HG03097 (cell line): Measurements from ENCODE around the gene ZNF524.

Source experiments
- ATAC-seq: cut with Tn5 transposase; IDR thresholded peaks from one replicate; pipeline ENCODE4 v1.9.1; 2021; ENCODE audit not compliant: unreplicated experiment, low FRiP score

Gene ZNF524

GRCh38 chr19:55600662-55601028 lies 557 bp downstream of the ZNF524 start:
- ATAC-seq: no peak

- no peak for ATAC-seq
Observed at GRCh38 chr19:55601084-55601483, 996 bp downstream of the ZNF524 start.

- no peak for ATAC-seq
Observed at GRCh38 chr19:55602104-55603001, 2.3 kb downstream of the ZNF524 start.

DNA sequence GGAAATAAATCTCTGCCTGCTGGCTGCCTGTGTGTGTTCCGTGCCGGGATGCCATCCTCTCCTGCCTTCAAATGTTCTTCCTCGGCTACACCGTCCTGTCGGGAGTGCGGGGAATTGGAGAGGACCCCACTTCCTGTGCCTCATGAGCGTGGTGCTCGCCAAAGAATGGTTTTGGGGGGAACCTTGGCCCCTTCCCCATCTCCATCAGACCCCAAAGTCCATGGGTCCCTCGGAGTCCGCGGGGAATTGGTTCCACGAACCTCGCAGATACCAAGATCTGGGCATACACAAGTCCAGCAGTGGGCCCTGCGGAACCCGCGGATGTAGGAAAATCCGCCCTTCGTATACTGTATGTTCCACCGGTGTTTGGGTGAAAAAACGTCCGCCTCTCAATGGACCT lies 3.0 kb downstream of the ZNF524 start:
- ATAC-seq: no peak

GRCh38 chr19:55603581-55604292 lies 3.6 kb downstream of the ZNF524 start:
- no peak for ATAC-seq

GRCh38 chr19:55605207-55605636 lies 5.1 kb downstream of the ZNF524 start:
- peak; percentile 64 for ATAC-seq

- peak; percentile 38 for ATAC-seq
Observed at GRCh38 chr19:55605637-55606470, 5.8 kb downstream of the ZNF524 start, which contains the start of gene ZNF865. Gene ZNF865, plus strand, starts transcription at chr19:55605647. Its CDS starts 7,972 bp downstream, at chr19:55613619.

- no peak for ATAC-seq
Observed at GRCh38 chr19:55606471-55606787, 6.3 kb downstream of the ZNF524 start.

DNA sequence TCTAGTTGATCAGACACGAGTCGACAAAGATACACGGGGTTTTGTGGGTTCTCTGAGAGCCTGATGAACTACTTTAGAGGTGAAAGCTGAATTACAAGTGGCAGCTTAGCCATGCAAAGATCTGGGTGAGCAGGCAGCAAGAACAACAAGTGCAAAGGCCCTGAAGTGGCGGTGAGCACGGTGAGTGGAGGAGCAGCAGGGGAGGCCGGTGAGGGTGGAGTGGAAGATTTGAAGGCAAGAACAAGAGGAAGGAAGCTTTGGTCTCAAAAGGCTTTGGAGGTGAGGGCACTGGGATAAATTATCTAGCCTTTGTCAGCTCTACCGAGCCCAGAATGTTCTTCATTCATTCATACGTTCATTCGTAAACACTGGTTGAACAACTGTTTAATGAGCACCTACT lies 6.7 kb downstream of the ZNF524 start:
- ATAC-seq: no peak

GRCh38 chr19:55609326-55609725 lies 9.2 kb downstream of the ZNF524 start:
- no peak for ATAC-seq

- no peak for ATAC-seq
Observed at GRCh38 chr19:55611300-55611982, 11.4 kb downstream of the ZNF524 start.

DNA sequence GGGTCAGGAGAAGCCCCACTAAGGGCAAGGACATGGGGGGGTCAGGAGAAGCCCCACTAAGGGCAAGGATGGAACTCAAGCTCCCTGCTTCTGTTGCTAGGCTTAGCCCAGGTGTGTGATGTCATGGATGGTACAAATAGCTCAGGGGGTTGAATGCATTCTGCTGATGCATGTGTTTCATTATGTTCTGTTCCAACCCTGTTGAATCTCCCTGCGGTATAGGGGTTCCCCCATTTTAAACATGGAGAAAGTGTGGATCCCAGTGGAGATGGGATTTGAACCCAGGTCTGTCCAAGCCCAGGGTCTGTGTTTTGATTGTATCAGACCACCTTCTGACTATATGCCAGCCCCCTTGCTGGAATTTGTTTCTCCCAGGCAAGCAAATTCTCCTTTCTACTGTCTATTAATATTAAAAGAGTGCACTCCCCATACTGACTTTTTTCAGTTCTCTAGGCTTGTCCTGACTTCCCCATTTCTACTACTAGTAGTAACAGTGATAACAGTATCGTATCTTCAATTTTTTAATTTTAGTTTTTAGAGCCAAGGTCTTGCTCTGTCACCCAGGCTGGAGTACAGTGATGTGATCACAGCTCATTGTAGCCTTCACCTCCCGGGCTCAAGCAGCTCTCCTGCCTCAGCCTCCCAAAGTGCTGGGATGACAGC lies 12.0 kb downstream of the ZNF524 start:
- ATAC-seq: no peak

GRCh38 chr19:55613396-55613795 lies 13.3 kb downstream of the ZNF524 start:
- ATAC-seq: no peak

- no peak for ATAC-seq
Observed at GRCh38 chr19:55613930-55614710, 14.0 kb downstream of the ZNF524 start.

DNA sequence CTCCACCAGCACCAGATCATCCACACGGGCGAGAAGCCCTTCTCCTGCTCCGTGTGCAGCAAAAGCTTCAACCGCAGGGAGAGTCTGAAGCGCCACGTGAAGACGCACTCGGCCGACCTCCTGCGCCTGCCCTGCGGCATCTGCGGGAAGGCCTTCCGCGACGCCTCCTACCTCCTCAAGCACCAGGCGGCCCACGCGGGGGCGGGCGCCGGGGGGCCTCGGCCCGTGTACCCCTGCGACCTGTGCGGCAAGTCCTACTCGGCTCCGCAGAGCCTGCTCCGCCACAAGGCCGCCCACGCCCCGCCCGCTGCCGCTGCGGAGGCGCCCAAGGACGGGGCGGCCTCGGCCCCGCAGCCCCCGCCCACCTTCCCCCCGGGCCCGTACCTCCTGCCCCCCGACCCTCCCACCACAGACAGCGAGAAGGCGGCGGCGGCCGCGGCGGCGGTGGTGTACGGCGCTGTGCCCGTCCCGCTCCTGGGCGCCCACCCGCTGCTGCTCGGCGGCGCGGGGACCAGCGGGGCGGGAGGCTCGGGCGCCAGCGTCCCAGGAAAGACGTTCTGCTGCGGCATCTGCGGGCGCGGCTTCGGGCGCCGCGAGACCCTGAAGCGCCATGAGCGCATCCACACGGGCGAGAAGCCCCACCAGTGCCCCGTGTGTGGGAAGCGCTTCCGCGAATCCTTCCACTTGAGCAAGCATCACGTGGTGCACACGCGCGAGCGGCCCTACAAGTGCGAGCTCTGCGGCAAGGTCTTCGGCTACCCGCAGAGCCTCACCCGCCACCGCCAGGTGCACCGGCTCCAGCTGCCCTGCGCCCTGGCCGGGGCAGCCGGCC lies 14.8 kb downstream of the ZNF524 start:
- ATAC-seq: no peak

DNA sequence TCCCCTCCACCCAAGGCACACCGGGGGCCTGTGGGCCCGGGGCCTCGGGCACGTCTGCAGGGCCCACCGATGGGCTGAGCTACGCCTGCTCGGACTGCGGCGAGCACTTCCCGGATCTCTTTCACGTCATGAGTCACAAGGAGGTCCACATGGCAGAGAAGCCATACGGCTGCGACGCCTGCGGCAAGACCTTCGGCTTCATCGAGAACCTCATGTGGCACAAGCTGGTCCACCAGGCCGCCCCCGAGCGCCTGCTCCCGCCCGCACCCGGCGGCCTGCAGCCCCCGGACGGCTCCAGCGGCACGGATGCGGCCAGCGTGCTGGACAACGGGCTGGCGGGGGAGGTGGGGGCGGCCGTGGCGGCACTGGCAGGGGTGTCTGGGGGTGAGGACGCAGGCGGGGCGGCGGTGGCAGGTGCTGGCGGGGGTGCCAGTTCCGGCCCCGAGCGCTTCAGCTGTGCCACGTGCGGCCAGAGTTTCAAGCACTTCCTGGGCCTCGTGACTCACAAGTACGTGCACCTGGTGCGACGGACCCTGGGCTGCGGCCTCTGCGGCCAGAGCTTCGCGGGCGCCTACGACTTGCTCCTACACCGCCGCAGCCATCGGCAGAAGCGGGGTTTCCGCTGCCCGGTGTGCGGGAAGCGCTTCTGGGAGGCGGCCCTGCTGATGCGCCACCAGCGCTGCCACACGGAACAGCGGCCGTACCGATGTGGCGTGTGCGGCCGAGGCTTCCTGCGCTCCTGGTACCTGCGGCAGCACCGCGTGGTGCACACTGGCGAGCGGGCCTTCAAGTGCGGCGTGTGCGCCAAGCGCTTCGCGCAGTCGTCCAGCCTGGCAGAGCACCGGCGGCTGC lies 15.7 kb downstream of the ZNF524 start:
- ATAC-seq: no peak

- ATAC-seq: no peak
Observed at GRCh38 chr19:55616395-55616875, 16.3 kb downstream of the ZNF524 start.
